Measurements from ENCODE around the gene IKBKE.

DNA sequence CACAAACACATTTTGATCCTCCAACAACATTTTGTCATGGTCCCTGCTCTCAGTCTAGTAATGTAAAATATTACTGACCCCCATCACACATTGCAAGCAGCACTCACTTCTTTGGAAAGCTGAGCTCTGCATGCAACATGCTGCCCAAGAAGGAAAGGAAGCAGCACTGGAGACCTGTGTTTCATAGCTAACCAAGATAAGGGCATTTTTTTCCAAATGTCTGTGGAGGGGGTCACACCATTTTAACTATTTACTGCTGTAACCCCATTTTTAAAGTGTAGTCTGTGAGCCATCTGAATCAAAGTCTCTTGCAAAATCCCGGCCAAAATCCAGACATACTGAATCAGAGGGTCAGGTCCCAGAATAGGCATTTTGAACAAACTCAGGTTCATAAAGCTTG is 32.5 kb downstream of the IKBKE start:
- TF ChIP-seq, protein P1, sequence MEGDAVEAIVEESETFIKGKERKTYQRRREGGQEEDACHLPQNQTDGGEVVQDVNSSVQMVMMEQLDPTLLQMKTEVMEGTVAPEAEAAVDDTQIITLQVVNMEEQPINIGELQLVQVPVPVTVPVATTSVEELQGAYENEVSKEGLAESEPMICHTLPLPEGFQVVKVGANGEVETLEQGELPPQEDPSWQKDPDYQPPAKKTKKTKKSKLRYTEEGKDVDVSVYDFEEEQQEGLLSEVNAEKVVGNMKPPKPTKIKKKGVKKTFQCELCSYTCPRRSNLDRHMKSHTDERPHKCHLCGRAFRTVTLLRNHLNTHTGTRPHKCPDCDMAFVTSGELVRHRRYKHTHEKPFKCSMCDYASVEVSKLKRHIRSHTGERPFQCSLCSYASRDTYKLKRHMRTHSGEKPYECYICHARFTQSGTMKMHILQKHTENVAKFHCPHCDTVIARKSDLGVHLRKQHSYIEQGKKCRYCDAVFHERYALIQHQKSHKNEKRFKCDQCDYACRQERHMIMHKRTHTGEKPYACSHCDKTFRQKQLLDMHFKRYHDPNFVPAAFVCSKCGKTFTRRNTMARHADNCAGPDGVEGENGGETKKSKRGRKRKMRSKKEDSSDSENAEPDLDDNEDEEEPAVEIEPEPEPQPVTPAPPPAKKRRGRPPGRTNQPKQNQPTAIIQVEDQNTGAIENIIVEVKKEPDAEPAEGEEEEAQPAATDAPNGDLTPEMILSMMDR (IDR thresholded peaks at IDR 0.05): no peak
- no peak for TF ChIP-seq POLR2A (IDR thresholded peaks at IDR 0.05)

Measured in thyroid gland (tissue), 4 donors.